ENCODE measurements around the gene AMPD1.
A peak's percentile ranks its signal among the peaks of the same experiment; 100 is the strongest.

DNA sequence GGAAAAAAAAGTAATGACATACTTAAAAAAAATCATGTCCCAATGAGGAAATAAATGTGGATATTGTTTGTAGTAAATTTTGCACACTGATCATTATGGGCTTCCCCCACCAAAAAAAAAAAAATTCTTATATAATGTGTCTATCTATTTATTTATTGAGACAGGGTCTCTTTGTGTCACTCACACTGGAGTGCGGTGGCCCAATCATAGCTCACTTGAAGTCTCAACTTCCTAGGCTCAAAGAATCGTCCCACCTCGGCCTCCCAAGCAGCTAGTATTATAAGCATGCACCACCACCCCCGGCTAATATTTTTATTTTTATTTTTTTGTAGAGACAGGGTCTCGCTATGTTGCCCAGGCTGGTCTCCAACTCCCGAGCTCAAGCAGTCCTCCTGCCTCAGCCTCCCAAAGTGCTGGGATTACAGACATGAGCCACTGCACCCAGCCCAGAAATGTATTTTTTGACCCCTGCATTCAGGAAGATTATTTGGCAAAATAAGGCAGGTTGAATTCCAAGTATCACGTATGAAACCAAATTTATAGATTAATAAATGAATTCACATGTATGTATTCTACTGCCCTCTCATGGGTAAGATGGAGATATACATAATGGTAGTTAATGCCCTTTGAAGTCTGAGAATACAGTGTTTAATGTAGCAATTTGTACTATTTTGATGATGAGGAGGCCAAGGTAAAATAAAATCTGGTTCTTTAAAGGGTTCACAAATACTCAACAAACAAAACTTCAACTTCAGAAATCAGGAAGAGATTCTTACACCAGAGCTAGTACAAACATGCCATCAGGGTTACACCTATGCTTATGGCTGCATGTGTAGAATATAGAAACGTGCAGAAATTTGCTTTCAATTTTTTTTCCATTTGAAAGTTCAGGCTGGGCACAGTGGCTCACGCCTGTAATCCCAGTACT is 24.1 kb downstream of the AMPD1 start:
- TF ChIP-seq, protein P1, sequence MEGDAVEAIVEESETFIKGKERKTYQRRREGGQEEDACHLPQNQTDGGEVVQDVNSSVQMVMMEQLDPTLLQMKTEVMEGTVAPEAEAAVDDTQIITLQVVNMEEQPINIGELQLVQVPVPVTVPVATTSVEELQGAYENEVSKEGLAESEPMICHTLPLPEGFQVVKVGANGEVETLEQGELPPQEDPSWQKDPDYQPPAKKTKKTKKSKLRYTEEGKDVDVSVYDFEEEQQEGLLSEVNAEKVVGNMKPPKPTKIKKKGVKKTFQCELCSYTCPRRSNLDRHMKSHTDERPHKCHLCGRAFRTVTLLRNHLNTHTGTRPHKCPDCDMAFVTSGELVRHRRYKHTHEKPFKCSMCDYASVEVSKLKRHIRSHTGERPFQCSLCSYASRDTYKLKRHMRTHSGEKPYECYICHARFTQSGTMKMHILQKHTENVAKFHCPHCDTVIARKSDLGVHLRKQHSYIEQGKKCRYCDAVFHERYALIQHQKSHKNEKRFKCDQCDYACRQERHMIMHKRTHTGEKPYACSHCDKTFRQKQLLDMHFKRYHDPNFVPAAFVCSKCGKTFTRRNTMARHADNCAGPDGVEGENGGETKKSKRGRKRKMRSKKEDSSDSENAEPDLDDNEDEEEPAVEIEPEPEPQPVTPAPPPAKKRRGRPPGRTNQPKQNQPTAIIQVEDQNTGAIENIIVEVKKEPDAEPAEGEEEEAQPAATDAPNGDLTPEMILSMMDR (IDR thresholded peaks at IDR 0.05), result peak; percentile 64
- TF ChIP-seq ZFX (IDR thresholded peaks at IDR 0.05; ENCODE audit: borderline replicate concordance), result no peak

All from 22Rv1 (cell line).